Suppressor macrophage treated with lipopolysaccharide for 1 hour (primary cell): ENCODE measurements around the gene DGKH.

Experiments
- DNase-seq, 3 donors: peaks; one replicate each; pipeline ENCODE4 v3.0.0-alpha.2; 2020 to 2022

Gene DGKH

DNA sequence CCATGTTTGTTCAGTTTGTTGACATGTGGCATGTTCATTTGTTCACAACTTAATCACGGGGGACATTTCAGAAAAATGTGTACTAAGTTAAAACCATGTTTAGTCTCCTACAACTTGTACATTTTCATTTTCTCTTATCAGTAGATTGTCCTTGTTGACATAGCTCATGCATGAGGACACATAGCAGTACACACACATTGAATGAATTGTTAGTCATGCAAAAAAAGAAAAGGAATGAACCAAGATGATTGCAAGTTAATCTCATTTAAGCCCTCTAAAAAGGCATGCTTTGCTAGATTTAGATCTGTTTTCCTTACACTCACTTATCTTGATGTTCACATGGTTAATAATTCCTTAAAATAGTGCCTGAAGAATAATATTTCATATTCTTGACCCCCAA lies 185.3 kb downstream of the DGKH start:
- DNase-seq, result no peak

GRCh38 chr13:42239161-42239560 lies 190.7 kb downstream of the DGKH start:
- no peak for DNase-seq

GRCh38 chr13:42239644-42240043 lies 191.2 kb downstream of the DGKH start:
- peak in 2 of 3 donors; percentile 1 for DNase-seq

DNA sequence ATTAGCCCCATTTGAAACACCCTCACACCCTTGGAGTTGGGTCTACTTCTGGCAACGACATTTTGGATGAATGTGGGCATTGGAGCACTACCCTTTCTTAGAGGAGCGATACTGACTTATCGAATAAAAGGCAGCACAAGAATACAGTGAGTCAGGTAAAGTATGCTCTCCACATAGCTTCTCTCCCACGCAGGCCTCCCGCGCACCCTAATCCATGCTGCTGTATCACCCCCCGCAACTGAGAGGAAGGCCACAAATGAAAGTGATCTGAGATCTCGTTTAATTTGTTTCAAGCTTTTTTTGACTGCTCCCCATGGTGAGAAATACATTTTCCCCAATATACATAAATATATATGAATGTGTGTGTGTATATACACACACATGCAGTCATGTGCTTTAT lies 198.1 kb downstream of the DGKH start:
- no peak for DNase-seq

DNA sequence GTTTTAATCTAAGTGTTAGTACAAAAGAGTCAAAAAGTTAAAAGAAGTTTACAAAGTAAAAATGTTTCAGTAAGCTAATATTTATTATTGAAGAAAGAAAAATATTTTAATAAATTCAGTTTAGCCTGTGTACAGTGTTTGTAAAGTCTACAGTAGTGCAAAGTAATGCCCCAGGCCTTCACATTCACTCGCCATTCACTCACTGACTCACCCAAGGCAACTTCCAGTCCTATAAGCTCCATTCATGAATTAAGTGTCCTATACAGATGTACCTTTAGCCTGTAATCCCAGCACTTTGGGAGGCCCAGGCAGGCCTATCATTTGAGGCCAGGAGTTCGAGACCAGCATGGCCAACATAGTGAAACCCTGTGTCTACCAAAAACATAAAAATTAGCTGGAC lies 199.4 kb downstream of the DGKH start:
- DNase-seq, result no peak

GRCh38 chr13:42255886-42256285 lies 207.4 kb downstream of the DGKH start:
- DNase-seq, result no peak

DNA sequence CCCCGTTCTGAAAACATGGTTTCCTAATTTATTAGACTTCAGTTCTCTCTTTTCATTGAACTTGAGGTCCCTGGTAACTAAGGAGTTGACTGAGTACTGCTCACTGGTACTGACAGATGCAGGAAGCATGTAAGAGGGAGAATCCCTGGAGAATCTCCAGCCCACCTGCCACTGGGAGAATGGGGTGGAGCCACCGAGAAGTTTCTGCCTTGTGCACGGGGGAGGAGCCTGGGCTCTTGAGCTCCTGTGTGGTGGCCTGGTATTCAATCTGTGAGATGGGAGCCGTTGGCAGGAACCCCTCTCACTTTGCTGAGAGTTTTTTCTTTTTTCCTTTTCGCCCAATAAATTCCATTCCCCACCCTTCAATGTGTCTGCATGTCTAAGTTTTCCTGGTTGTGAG lies 210.3 kb downstream of the DGKH start:
- no peak for DNase-seq

GRCh38 chr13:42259515-42259914 lies 211.1 kb downstream of the DGKH start:
- no peak for DNase-seq

DNA sequence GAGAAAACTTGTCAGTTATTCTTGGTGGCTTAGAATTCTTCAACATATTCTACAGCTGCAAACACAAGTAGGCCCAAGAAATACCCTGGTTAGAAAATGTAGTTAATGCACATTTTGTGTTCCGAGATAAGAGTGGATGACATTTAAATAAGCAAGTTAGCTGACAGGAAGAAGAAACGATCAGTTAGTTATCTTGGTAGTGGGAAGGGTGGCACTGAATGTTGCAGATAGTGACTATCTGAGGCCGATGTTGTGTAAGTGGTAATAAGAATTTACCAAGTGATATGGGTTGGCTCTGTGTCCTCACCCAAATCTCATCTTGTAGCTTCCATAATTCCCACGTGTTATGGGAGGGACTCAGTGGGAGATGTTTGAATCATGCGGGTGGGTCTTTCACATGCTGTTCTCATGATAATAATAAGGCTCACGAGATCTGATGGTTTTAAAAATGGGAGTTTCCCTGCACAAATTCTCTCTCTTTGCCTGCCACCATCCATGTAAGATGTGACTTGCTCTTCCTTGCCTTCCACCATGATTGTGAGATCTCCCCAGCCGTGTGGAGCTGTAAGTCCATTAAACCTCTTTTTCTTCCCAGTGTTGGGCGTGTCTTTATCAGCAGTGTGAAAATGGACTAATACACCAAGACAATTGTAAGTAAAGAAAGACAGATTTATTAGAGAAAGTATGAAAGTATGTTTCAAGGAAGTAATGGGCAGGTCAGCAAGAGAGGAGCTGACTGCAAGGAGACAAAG lies 212.6 kb downstream of the DGKH start:
- DNase-seq, result no peak

GRCh38 chr13:42266473-42266872 lies 218.0 kb downstream of the DGKH start:
- DNase-seq, result no peak

DNA sequence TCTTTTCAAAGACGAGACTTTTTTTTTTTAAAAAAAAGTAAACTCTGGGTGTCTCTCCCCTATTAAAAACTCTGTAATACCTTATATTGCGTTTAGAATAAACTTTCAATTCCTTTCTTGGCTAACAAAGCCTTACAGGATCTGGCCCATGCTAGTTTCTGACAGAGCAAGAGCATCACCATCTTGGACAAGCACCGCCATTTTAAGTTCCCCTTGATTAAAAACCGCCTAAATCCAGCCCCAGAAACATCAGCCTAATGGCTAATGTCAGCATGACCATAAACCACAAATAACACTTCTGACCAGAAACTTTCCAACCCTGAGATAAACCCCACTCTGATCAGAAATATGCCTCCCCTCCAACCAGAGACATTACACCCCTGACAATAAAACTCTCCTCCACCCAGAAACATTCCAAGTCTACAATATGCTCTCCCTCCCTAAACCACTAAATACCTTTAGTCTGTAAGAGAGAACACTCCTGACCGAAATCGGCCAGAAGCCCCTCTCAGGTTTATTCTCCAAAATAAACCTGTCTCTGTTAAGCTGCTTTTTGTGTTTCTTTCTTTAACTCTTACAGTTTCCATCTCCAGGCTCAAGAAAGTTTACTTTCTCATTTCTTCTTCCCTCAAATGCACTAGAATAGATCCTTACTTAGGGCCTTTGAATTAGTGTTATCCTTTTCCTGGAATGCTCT lies 221.9 kb downstream of the DGKH start:
- DNase-seq, result no peak

DNA sequence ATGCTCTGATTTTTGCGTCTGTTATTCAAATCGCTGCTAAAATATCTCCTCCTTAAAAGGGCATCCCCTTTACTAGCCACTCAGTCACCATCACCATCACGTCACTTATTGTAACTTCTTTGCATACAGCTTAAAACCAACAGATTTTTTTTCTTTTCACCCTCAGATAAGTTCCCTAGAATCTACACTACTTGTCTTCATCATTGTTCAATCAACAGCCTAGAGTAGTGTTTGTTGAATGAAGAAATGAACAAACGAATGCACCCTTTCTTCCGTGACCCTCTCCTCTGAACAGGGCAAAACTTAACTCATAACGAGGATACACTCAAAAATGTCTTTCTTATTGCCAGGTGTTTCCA lies 222.4 kb downstream of the DGKH start:
- DNase-seq, result no peak

- DNase-seq, result peak; percentile 97 to 98 (median 98)
These were observed 223.1 kb downstream of the DGKH start for GRCh38 chr13:42271337-42272114.

- DNase-seq, result peak; percentile 50 to 67 (median 57)
These were observed 223.8 kb downstream of the DGKH start, which contains the start of gene AKAP11 for GRCh38 chr13:42272115-42272803. Gene AKAP11, plus strand, starts transcription at chr13:42272152. Its CDS starts 14,197 bp downstream, at chr13:42286349.

GRCh38 chr13:42272804-42273175 lies 224.3 kb downstream of the DGKH start:
- no peak for DNase-seq

GRCh38 chr13:42274386-42275097 lies 226.1 kb downstream of the DGKH start:
- DNase-seq, result no peak

- DNase-seq, result peak; percentile 77 to 92 (median 85)
These were observed 226.6 kb downstream of the DGKH start for GRCh38 chr13:42275098-42275471.

- no peak for DNase-seq
These were observed 227.1 kb downstream of the DGKH start for GRCh38 chr13:42275506-42275905.

DNA sequence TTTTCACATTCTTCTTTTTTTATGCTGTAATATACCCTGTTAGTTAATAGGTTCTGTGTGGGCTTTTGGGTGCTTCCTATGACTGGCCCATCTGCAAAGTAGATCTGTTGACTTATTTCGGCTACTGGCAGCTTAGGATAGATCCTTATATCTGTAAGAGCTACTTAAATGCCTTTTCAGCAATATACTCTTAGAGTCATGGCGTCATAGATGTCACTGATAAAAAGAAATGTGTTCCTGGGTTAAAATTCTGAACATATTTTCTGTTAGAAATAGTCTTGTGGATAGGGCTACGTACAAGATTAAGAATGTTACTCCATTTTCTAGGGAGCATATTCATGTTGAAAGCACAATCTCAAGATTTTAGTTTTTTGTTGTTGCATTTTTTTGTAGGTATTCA lies 228.2 kb downstream of the DGKH start:
- no peak for DNase-seq

GRCh38 chr13:42277618-42278276 lies 229.3 kb downstream of the DGKH start:
- DNase-seq, result no peak

- peak; percentile 57 to 74 (median 70) for DNase-seq
These were observed 230.6 kb downstream of the DGKH start for GRCh38 chr13:42279080-42279479.

- no peak for DNase-seq
These were observed 231.5 kb downstream of the DGKH start for GRCh38 chr13:42279986-42280385.
